K562 (cell line): Measurements from ENCODE around the gene PEAR1. TPM values are rescaled to one million over a fixed set of nuclear protein-coding genes. Genes with fewer than 3 reads are reported as not detected.

Source experiments
- GABPB1 ChIP-seq: sonication (generic); formaldehyde crosslinking; IDR thresholded peaks from 2 replicates; pipeline ENCODE4 v1.8.0; 2022; ENCODE audit warnings: mild to moderate bottlenecking, missing genetic modification reagents
- HIVEP1 ChIP-seq: fragments of 250-450 bp; sonication (Bioruptor Pico); IDR thresholded peaks from 2 replicates; pipeline ENCODE4 v1.4.0; 2020; ENCODE audit warnings: mild to moderate bottlenecking
- MEIS2 ChIP-seq: fragments of 450-650 bp; IDR thresholded peaks from 2 replicates; pipeline ENCODE4 v1.6.1; 2014; ENCODE audit warnings: mild to moderate bottlenecking; ENCODE audit not compliant: partially characterized antibody
- PBX2 ChIP-seq, 2 experiments: IDR thresholded peaks in 1 of 2; conservative IDR thresholded peaks in 1 of 2; 2 replicates each; pipeline ENCODE4 v1.6.1; 2016; ENCODE audit warnings: low read depth in 2 of 2, mild to moderate bottlenecking in 1 of 2, missing compliant biosample characterization in 1 of 2, missing genetic modification characterization in 1 of 2, moderate library complexity in 1 of 2
- STAG1 ChIP-seq: sonication (generic); formaldehyde crosslinking; IDR thresholded peaks from 2 replicates; pipeline ENCODE4 v1.5.0; 2020; ENCODE audit warnings: missing genetic modification reagents, borderline replicate concordance
- ZNF518B ChIP-seq: fragments of 250-450 bp; sonication (Bioruptor Pico); IDR thresholded peaks from 2 replicates; pipeline ENCODE4 v1.5.0; 2021; ENCODE audit warnings: mild to moderate bottlenecking, moderate library complexity
- polyA plus RNA-seq, 8 experiments: library from polyadenylated mRNA; depleted of rRNA in 4 of 8; stranded (reverse) in 5 of 8; unstranded in 3 of 8; fragments of >200 nt; fragmentation: Nextera tagmentation in 2 of 8; fragmentation: Illumina TruSeq in 1 of 8; extraction: Ambion mirVana in 2 of 8; extraction: Trizol in 1 of 8; gene quantifications; 2 replicates each; pipeline versions ENCODE4 v1.2.1 to v1.2.3, GENCODE V29; 2011 to 2014; ENCODE audit warnings: inconsistent platforms in 1 of 8, missing spikeins in 1 of 8
- total RNA-seq, 7 experiments: library from RNA; depleted of rRNA in 6 of 7; stranded (reverse); fragments of >200 nt in 6 of 7; fragmentation: Illumina TruSeq in 2 of 7; extraction: Trizol in 2 of 7; gene quantifications; 2 replicates each; pipeline versions ENCODE4 v1.2.1 to v1.2.3, GENCODE V29; 2011 to 2021; ENCODE audit warnings: low replicate concordance in 1 of 7
- TF ChIP-seq, protein P1 (sequence below), 2 experiments: fragments of 250-450 bp in 1 of 2; fragments of 450-650 bp in 1 of 2; sonication (Bioruptor Pico) in 1 of 2; IDR thresholded peaks; 2 replicates each; pipeline versions ENCODE4 v1.6.1 to v1.8.0; 2016 to 2021; ENCODE audit warnings: mild to moderate bottlenecking in 2 of 2, moderate library complexity in 2 of 2, missing compliant biosample characterization in 1 of 2, missing genetic modification characterization in 1 of 2

PEAR1 gene
- total and polyA plus RNA-seq, 9 of the 15 experiments (the other 6 are each of a cell fraction or from before 2014, with no cell fraction given) = 0.87 to 13.9 (median 6.1) TPM

DNA sequence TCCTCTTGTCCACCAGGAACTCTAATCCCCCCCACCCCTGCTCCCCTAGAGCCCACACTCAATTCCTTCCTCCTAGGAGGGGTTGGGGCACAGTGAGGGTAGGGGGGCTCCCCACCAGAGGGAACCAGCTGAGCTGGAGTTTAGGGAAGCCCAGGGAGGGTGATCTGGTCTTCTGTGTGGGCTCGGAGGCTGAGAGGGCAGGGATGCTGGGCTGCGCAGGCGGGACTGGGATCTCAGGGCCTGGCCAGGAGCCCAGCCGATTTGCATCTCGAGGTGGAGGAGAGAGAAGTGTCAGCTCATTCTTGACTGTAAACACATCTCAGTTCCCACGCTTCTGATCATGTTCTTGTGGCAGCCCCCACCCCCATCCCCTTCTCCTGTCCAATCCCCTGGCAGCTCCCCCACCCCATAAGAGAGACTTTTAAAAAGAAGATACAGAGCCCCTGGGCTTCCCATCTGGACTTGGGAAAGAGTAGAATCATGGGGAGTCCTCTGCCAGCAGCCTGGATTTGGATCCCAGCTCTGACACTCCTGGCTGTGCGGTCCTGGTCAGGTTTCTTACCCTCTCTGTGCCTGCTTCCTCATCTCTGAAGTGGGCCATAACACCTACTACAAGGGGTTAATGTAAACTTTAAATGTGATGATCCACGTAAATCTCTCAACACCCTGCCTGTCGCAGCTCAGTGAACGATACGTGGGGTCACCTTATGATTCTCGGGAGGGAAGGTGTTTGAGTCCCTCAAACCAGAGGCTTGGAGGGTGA is 6.6 kb downstream of the PEAR1 start (continued):
- TF ChIP-seq GABPB1 (CRISPR knock-in tag) (no peak), STAG1 (CRISPR knock-in tag) (no peak), ZNF518B (CRISPR knock-in tag) (no peak), HIVEP1 (CRISPR knock-in tag) (no peak), MEIS2 (peak; percentile 57), PBX2 (CRISPR knock-in tag; IDR thresholded peaks at IDR 0.05; ENCODE audit: low read depth) (no peak), PBX2 (tag; conservative IDR thresholded peaks at IDR 0.05; ENCODE audit: low read depth) (no peak)
- TF ChIP-seq, protein P1, sequence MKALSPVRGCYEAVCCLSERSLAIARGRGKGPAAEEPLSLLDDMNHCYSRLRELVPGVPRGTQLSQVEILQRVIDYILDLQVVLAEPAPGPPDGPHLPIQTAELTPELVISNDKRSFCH (CRISPR knock-in tag; IDR thresholded peaks at IDR 0.05) = no peak
- TF ChIP-seq, protein P1 (tag; IDR thresholded peaks at IDR 0.05) = no peak
- TF ChIP-seq, all 486 proteins: peak for 10
